Ovary (tissue), 9 donors: Measurements from ENCODE around the gene FAP. TPM values are rescaled to one million over a fixed set of nuclear protein-coding genes. Genes with fewer than 3 reads are reported as not detected.

ENCODE experiments used
- DNase-seq, 5 donors: peaks; one replicate each; pipeline ENCODE4 v3.0.0-alpha.2; 2019 to 2020
- H3K27ac ChIP-seq, 2 donors: fragments of 200-600 bp; one replicate each; pipeline versions ENCODE4 v1.5.1 to v1.8.0; 2019 to 2022
- H3K27me3 ChIP-seq: fragments of 200-600 bp; one replicate; pipeline ENCODE4 v1.8.0; 2022
- H3K36me3 ChIP-seq: fragments of 200-600 bp; sonication (generic); one replicate; pipeline ENCODE4 v1.5.1; 2019
- H3K4me1 ChIP-seq: one replicate; pipeline ENCODE4 v1.8.1; 2013; ENCODE audit warnings: mild to moderate bottlenecking, moderate library complexity; ENCODE audit not compliant: insufficient read depth
- H3K4me3 ChIP-seq: fragments of 200-600 bp; sonication (generic); one replicate; pipeline ENCODE4 v1.5.1; 2017
- H3K9me3 ChIP-seq, 2 donors: fragments of 200-600 bp in 1 of 2; sonication (generic) in 1 of 2; one replicate each; pipeline versions ENCODE4 v1.5.1 to v1.8.1; 2013 to 2019; ENCODE audit warnings: mild to moderate bottlenecking in 1 of 2, moderate library complexity in 1 of 2
- CTCF ChIP-seq, 3 donors: fragments of 450-650 bp in 2 of 3; fragments of 200-600 bp in 1 of 3; IDR thresholded peaks; one replicate each; pipeline versions ENCODE4 v1.5.1 to v1.8.0; 2016 to 2022; ENCODE audit warnings: antibody characterized with exemption in 3 of 3, mild to moderate bottlenecking in 1 of 3
- EP300 ChIP-seq: sonication (generic); formaldehyde crosslinking; IDR thresholded peaks from one replicate; pipeline ENCODE4 v1.6.1; 2017; ENCODE audit warnings: antibody characterized with exemption
- POLR2A ChIP-seq: fragments of 450-650 bp; IDR thresholded peaks from one replicate; pipeline ENCODE4 v1.6.1; 2017; ENCODE audit warnings: antibody characterized with exemption, mild to moderate bottlenecking, moderate library complexity
- WGBS, 3 donors: extraction: QIAGEN DNeasy Blood & Tissue Kit in 1 of 3; methylation state at CpG; one replicate each; pipeline versions ENCODE4 v1.1.5 to v1.1.7; 2013 to 2017; 5-methylcytosine and 5-hydroxymethylcytosine counted together
- intact Hi-C, 4 donors: fragments of 100-400 bp; cut with DNase I; formaldehyde crosslinking; loops; one replicate each; pipeline versions ENCODE4 v1.11.0 to v1.15.1; 2022 to 2023
- polyA plus RNA-seq, 2 donors: library from polyadenylated mRNA; stranded (reverse); fragments of 200-250 nt in 1 of 2; fragments of 350-450 nt in 1 of 2; fragmentation: Illumina TruSeq in 1 of 2; extraction: RNeasy Lipid Tissue Mini Kit (QIAGEN cat#74804) in 1 of 2; gene quantifications; one replicate each; pipeline ENCODE4 v1.2.3, GENCODE V29; 2013 to 2014
- total RNA-seq, 7 donors: library from RNA; depleted of rRNA in 2 of 7; stranded (reverse); fragments of >200 nt in 2 of 7; fragmentation: NEBNext Ultra II Directional in 3 of 7; extraction: Animal tissue kit (Norgen Biotek cat#: 25700) in 3 of 7; gene quantifications; one replicate each; pipeline versions ENCODE4 v1.1.0 to v1.2.4, GENCODE V29; 2016 to 2023
- donor health status: DM: no; HTN: no; CAD: no; lungs with moderate emphysema.
- donor health status: DM: no; HTN: no; CAD: no.
- donor health status: Bipolar disorder and iron deficiency.
- donor health status: DM: yes; HTN: yes; CAD: no.
- donor health status: DM: no; HTN: no; CAD: no.
- donor health status: DM: yes; HTN: yes; CAD: no.

The FAP gene
- total and polyA plus RNA-seq, 9 donors, result 0.76 to 11.6 (median 2.3) TPM

GRCh38 chr2:162257425-162257824 lies 14.2 kb upstream of the FAP start:
- Histone ChIP-seq H3K36me3 (no peaks in the 10 kb centered on the region), H3K9me3 (no peaks in the 10 kb centered on the region), H3K4me1 (peaks cover 2% of the 10 kb centered on the region), H3K27me3 (no peaks in the 10 kb centered on the region), H3K4me3 (no peak overlapping the region), H3K27ac (no peak overlapping the region)
- 19 to 33% (median 24%) methylated on average over 1 of the region's 1 CpG for WGBS, 3 donors
- intact Hi-C loops, result no loop called here
- TF ChIP-seq EP300 (no peak), POLR2A (no peak), CTCF (IDR thresholded peaks at IDR 0.05) (no peak)
- no peak for DNase-seq

- H3K36me3 ChIP-seq, result no peaks in the 10 kb centered on the region
- TF ChIP-seq CTCF (IDR thresholded peaks at IDR 0.05), result no peak
- TF ChIP-seq POLR2A, result no peak
- no peak for TF ChIP-seq EP300
- WGBS, 3 donors, result 65 to 83% (median 78%) methylated on average over 2 of the region's 2 CpGs
- H3K4me1 ChIP-seq, result peaks cover 2% of the 10 kb centered on the region
- intact Hi-C loops, result no loop called here
- DNase-seq, result no peak
- no peak overlapping the region for H3K4me3 ChIP-seq
- no peaks in the 10 kb centered on the region for H3K9me3 ChIP-seq
- no peak overlapping the region for H3K27ac ChIP-seq
- H3K27me3 ChIP-seq, result no peaks in the 10 kb centered on the region
Measured at GRCh38 chr2:162256591-162256991, 13.3 kb upstream of the FAP start.

- Histone ChIP-seq H3K36me3 (no peaks in the 10 kb centered on the region), H3K4me3 (no peak overlapping the region), H3K9me3 (no peaks in the 10 kb centered on the region), H3K27ac (no peak overlapping the region), H3K27me3 (no peaks in the 10 kb centered on the region), H3K4me1 (no peaks in the 10 kb centered on the region)
- no peak for TF ChIP-seq EP300
- no peak for TF ChIP-seq CTCF (IDR thresholded peaks at IDR 0.05)
- TF ChIP-seq POLR2A, result no peak
- no peak for DNase-seq
- 61 to 70% (median 68%) methylated on average over 2 of the region's 2 CpGs for WGBS, 3 donors
- intact Hi-C loops, result no loop called here
Measured at GRCh38 chr2:162254236-162254871, 11.1 kb upstream of the FAP start.

- Histone ChIP-seq H3K4me1 (no peaks in the 10 kb centered on the region), H3K4me3 (no peak overlapping the region), H3K36me3 (no peaks in the 10 kb centered on the region), H3K9me3 (no peaks in the 10 kb centered on the region), H3K27me3 (no peaks in the 10 kb centered on the region), H3K27ac (no peak overlapping the region)
- intact Hi-C loops, result no loop called here
- 74 to 99% (median 83%) methylated on average over 3 of the region's 3 CpGs for WGBS, 3 donors
- DNase-seq, result no peak
- no peak for TF ChIP-seq POLR2A
- TF ChIP-seq CTCF (IDR thresholded peaks at IDR 0.05), result no peak
- no peak for TF ChIP-seq EP300
Measured at GRCh38 chr2:162253435-162253834, 10.2 kb upstream of the FAP start.
